Hepatocyte (in vitro differentiated cells): Measurements from ENCODE around the gene MAD1L1.
"Not testable (repeated sequence)": the region's sequence is repeated elsewhere in the genome, so short reads cannot be mapped to it uniquely, and the experiment has no call there.

Experiments used
- EZH2 ChIP-seq: fragments of 200-600 bp; sonication (generic); IDR thresholded peaks from 2 replicates; pipeline ENCODE4 v1.6.1; 2016; ENCODE audit warnings: antibody characterized with exemption, mild to moderate bottlenecking, borderline replicate concordance
- TF ChIP-seq, protein P1 (sequence below): fragments of 200-600 bp; sonication (generic); IDR thresholded peaks from 2 replicates; pipeline ENCODE4 v1.5.1; 2016; ENCODE audit warnings: antibody characterized with exemption, mild to moderate bottlenecking; ENCODE audit not compliant: poor library complexity

DNA sequence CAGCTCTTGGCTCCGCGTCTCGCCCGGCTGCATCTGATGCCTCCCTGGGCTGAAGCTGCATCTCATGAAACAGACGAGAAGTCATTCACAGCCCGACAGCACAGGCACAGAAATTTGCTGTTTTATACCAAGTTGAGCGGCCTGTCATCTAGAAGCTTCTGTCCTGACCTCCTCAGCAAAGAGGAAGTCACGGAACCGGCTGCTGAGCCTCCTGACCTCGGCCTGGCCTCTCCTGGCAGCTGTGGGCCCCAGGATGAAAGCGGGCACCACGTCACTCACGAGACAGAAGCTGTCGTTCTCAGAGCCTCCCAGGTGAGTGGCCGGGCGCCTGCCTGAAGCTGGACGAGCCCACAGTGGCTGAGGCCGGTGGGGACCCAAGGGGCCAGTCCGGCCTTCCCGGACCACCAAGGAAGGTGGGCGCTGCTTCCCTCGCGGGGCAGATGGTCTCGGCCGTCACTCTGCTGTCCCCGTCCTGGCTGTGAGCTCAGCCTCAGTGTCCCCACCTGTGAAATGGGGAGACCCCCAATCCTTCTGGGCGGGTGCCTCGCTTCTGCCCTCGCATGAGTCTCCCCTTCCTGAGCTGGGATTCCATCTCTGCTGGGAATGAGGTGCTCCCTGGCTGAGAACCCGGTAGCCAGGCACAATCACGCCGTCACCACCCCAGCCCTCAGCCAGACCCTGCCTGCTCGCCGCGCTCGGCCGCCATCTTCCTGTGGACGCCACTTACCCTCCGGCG lies 391.3 kb downstream of the MAD1L1 start:
- TF ChIP-seq, protein P1, sequence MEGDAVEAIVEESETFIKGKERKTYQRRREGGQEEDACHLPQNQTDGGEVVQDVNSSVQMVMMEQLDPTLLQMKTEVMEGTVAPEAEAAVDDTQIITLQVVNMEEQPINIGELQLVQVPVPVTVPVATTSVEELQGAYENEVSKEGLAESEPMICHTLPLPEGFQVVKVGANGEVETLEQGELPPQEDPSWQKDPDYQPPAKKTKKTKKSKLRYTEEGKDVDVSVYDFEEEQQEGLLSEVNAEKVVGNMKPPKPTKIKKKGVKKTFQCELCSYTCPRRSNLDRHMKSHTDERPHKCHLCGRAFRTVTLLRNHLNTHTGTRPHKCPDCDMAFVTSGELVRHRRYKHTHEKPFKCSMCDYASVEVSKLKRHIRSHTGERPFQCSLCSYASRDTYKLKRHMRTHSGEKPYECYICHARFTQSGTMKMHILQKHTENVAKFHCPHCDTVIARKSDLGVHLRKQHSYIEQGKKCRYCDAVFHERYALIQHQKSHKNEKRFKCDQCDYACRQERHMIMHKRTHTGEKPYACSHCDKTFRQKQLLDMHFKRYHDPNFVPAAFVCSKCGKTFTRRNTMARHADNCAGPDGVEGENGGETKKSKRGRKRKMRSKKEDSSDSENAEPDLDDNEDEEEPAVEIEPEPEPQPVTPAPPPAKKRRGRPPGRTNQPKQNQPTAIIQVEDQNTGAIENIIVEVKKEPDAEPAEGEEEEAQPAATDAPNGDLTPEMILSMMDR, result not testable (repeated sequence)
- TF ChIP-seq EZH2, result not testable (repeated sequence)
